A673 (cell line): ENCODE results near the gene FANCG.

Source experiments
- CTCF ChIP-seq: fragments of 300-800, 200-600 bp; sonication (generic); conservative IDR thresholded peaks from 2 replicates; pipeline ENCODE4 v1.5.1; 2017; ENCODE audit warnings: low read depth, mild to moderate bottlenecking, antibody characterized with exemption, low read length, moderate library complexity, mixed read lengths
- EZH2 ChIP-seq: fragments of 200-600 bp; sonication (generic); IDR thresholded peaks from 2 replicates; pipeline ENCODE4 v1.6.1; 2017; ENCODE audit warnings: borderline replicate concordance, low read depth, mild to moderate bottlenecking, mixed read lengths, antibody characterized with exemption, low read length; ENCODE audit not compliant: poor library complexity, severe bottlenecking

GRCh38 chr9:35104586-35104985 is 24.8 kb upstream of the FANCG start:
- no peak for TF ChIP-seq CTCF
- no peak for TF ChIP-seq EZH2
